ENCODE results near the gene TMEM242.
"Not testable (repeated sequence)": the region's sequence is repeated elsewhere in the genome, so short reads cannot be mapped to it uniquely, and the experiment has no call there.

Gene TMEM242

GRCh38 chr6:157322792-157323254 lies 496 bp downstream of the TMEM242 start:
- no peak for DNase-seq

- no peak for DNase-seq
Observed at GRCh38 chr6:157316871-157317814, 6.2 kb downstream of the TMEM242 start.

DNA sequence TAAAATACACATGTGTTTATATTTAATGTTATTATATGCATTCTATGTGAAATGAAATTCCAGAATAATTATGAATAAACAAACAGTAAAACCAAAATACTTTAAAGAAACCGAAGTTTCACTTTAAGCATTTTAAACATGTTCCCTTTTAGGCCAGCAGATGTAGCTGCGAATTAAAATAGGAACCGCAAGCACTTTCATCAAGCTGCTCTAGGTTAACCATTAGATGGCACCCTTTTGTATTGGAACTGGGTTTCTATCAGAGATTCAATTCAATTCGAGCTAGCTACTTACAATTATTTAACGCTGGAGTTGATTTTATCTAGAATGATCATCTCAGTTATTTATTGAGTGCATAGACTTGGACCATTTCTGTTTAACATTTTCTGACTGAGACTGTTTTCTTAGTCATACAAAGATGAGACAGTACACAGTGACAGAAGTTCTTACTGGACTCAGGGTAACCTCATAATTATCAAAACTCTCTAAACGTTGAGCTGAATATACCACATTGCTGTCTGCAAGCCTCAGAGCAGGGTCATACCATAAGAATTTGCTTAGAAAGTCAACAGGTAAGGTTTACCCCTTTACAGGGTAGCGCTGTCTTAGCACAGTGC lies 8.5 kb downstream of the TMEM242 start:
- no peak for DNase-seq

GRCh38 chr6:157313531-157314467 lies 9.5 kb downstream of the TMEM242 start:
- no peak for DNase-seq

DNA sequence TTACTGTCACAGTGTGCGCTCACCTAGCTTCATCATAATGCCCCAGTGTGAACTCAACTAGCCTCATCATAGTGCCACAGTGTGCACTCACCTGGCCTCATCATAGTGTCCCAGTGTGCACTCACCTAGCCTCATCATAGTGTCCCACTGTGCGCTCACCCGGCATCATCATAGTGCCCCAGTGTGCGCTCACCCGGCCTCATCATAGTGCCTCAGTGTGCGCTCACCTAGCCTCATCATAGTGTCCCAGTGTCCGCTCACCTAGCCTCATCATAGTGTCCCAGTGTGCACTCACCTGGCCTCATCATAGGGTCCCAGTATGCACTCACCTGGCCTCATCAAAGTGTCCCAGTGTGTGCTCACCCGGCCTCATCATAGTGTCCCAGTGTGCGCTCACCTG lies 10.6 kb downstream of the TMEM242 start:
- no peak for DNase-seq

GRCh38 chr6:157310693-157311092 lies 12.6 kb downstream of the TMEM242 start:
- DNase-seq, result not testable (repeated sequence)

DNA sequence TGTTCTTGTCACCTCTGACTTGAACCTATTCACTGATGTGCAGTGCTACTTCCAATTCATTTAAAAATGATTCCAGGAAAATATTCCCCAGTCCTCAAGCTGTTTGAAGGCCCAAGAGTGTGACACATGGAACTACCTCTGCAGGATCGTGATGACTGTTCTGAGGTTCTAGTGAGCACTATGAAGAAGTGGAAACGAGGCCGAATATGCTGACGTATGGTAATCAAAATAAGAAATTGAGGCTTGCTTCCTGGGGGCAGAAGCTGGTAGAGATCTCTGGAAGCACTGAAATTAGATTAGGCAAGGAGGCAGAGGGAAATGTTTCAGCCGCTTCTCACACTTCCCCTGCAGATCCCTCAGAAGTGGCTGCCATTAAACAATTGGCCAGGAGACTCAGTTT lies 15.7 kb downstream of the TMEM242 start:
- DNase-seq, result no peak

DNA sequence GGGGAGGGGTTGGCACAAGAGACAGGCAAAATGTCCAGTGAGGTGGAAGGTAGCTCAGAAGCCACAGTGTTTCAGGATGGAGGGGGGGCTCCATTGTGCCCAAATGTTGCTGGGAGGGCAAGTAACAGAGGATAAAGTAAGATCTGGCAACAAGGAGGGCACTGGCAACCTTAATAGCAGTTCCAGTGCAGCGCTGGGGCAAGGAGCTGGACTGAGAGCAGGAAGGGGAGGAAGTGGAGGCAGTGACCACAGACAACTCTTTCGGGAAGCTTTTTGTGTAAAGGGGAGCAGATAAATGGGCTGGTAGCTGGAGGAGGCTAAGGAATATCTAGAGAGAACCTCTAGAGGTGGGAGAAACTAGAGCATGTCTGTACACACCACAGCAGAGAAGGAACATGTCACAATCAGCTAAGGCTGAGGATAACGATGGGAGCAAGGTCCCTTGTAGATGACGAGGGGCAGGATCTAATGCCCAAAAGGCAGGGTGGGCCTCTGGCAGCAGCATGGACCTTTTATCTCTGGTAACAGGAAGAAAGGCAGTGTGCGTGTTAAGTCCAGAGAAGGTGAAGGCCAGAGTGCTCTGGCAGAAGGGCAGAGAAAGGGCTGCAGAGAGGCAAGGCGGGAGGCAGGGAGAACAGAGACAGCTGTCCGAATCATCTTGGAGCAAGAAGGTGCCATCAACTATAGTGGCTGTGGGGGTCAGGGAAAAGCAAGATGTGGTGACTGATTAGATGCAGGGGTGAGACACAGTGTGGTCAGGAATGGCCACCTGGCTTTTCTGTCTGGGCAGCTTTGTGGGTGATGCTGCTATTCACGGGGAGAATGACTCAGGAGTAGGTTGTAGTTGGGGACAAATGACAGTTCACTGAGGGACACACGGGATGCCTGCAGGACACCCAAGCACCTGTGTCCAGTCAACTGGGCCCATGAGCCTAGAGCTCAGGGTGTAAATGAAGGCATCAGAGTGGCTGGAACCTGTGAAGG lies 17.4 kb downstream of the TMEM242 start:
- DNase-seq, result no peak

DNA sequence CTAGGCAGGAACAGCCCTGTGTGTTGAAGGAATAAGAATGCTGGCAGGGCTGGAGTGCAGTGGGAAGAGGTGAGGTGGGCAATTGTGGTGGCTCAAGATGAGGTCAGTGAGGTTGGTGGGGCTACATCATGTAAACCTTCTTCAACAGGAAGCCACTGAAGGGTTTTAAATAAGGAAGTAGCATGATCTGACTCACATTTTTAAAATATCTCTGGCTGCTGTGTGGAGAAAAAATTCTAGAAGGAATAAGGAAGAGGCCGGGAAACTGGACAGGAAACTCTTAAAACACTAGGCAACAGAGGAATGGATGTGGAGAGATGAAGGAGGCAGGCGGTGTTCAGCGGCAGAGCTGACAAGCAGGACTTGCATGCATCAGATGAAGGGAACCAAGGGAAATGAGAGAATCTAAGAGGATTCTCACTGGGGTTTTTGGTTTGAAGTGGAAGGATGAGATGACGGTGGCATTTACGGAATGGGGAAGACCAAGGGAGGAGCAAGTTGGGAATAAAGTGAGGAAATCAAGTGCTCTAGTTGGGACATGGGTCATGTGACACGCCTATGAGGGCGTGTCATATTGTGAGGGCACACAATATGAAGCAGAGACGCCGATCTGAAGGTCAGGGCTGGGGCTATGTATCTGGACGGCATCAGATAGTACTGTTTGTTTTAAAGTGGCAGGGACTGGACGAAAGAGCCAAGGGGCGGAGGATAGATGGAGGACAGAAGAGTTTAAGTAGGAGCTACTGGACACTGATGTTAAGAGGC lies 18.2 kb downstream of the TMEM242 start:
- no peak for DNase-seq

GRCh38 chr6:157302736-157303135 lies 20.6 kb downstream of the TMEM242 start:
- DNase-seq, result no peak

- no peak for DNase-seq
Observed at GRCh38 chr6:157300436-157300835, 22.9 kb downstream of the TMEM242 start.

- no peak for DNase-seq
Observed at GRCh38 chr6:157300006-157300405, 23.3 kb downstream of the TMEM242 start.

DNA sequence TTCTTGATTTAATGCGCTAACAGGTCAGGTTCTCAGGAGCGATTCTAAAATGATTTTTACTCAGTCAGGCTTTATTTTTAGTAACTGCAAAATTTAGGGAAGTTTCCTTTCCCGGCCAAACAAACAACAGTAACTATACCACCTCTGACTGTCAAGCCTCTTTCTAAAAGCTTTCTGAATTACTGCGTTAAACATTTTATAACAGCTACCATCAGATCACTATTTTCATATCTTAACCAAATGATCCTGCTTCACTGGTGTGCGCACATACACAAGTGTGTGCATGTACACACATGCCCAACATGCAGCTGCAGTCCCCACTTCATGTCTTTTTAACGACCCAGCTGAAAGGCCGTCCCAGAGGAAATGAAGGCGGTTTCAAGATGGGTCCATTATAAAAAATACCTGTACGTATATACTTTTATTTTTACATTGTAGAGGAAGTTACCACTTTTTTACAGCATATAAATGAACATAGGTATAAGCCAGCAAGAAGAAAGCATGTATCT lies 25.0 kb downstream of the TMEM242 start:
- DNase-seq, result no peak

- DNase-seq, result no peak
Observed at GRCh38 chr6:157294654-157295053, 28.7 kb downstream of the TMEM242 start.

DNA sequence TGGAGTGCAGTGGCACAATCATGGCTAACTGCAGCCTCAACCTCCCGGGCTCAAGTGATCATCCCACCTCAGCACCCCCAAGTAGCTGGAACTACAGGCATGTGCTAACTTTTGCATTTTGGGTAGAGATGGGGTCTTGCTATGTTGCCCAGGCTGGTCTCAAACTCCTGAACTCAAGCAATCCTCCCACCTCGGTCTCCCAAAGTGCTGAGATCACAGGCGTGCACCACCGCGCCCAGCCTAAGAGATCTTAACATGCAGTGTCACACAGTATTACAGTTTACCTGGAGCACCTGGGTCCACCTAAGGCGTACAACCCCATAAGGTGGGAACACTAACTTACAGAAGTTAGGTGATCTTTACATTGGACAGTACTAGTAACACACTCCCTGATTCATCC lies 29.5 kb downstream of the TMEM242 start:
- no peak for DNase-seq

DNA sequence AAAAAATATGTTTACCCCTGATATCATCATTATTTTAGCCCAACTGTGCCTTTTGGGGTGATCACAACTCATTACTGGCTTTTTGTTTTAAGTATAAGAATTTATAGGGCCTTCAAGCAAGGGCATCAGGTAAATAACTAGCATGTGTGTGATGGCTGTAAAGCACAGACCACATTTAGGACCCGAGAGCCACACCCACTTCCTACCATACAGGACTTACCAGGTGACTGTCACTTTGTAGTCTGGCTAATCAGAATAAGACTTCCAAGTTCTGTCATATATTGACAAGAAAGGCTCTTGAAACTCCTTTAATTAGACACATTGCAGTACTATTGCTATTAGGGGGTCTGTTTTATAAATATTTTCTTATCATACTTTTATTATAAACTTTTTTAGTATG lies 31.1 kb downstream of the TMEM242 start:
- no peak for DNase-seq

GRCh38 chr6:157291356-157291755 lies 32.0 kb downstream of the TMEM242 start:
- DNase-seq, result no peak

- DNase-seq, result no peak
Observed at GRCh38 chr6:157290797-157291196, 32.5 kb downstream of the TMEM242 start.

GRCh38 chr6:157289764-157290163 lies 33.6 kb downstream of the TMEM242 start:
- DNase-seq, result no peak

DNA sequence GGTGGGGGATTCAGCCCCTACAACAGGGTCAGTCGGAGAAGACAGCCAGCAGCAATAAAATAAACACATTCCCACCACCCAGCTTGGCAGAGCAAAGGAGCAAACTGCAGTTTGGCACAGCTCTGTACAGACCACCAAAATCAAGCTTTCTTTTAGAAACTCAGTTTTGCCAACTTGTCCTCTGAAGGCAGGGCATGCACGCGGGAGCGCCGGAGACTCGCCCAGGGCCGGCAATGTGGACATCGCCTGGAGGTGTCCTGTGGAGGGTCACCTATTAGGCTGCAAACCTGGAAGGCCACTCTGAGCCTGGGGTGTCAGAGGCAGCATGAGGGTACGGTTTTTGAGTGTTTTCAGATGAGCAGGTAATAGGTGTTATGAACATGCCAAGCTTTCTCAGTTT lies 34.7 kb downstream of the TMEM242 start:
- DNase-seq, result no peak

DNA sequence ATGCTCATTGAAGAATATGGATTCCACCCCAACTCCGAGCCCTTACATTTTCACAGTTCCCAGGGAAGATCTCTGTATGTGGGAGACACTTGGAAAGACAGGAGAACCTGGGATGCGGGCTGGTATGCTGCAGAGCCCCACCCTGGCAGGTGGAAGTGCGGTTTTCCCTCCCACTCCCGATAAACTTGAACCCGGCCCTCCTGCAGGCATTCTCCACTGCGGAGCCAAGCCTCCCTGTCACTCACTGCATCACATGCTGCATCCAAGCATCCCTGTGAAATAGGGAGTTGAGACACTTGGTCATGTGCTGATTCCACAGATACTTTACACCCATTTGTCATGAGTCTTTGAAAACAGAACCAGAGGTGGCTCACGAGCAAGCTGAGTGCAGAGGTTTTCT lies 35.4 kb downstream of the TMEM242 start:
- no peak for DNase-seq
